ENCODE results near the gene NRXN3. TPM values are rescaled to one million over a fixed set of nuclear protein-coding genes. Genes with fewer than 3 reads are reported as not detected.

The NRXN3 gene
- total and polyA plus RNA-seq, 2 experiments from 2014 or later = 1.0 to 1.8 TPM

GRCh38 chr14:79896009-79896408 is 1725.8 kb downstream of the NRXN3 start:
- H3K27me3 ChIP-seq (ENCODE audit: insufficient read depth) = no peaks in the 10 kb centered on the region
- H3K27ac ChIP-seq (ENCODE audit: low read depth) = no peak overlapping the region
- H3K4me3 ChIP-seq = no peak overlapping the region
- H3K9me2 ChIP-seq (ENCODE audit: insufficient read depth) = no peaks in the 10 kb centered on the region
- Mint-ChIP-seq H3K4me3 (no peak overlapping the region), H3K9me3 (no peaks in the 10 kb centered on the region; the same call in 2 of the 3 replicates), H3K27me3 (ENCODE audit: insufficient read depth, low read depth, poor library complexity) (peaks cover 2% of the 10 kb centered on the region), H3K36me3 (ENCODE audit: low read depth) (no peaks in the 10 kb centered on the region), H3K27ac (no peak overlapping the region; the same call in 1 of the 2 replicates), H3K4me1 (no peaks in the 10 kb centered on the region; the same call in 2 of the 3 replicates)
- no peaks in the 10 kb centered on the region for H4K20me1 ChIP-seq (replicated peaks; ENCODE audit: insufficient read depth)
- H3K4me1 ChIP-seq (ENCODE audit: insufficient read depth) = no peaks in the 10 kb centered on the region
- no peaks in the 10 kb centered on the region for H3K36me3 ChIP-seq (ENCODE audit: insufficient read depth)
- H3K4me2 ChIP-seq = no peak overlapping the region
- H2AFZ ChIP-seq = no peak overlapping the region
- ATAC-seq = no peak
- no peak for DNase-seq (ENCODE audit: low spot score)
- no peaks in the 10 kb centered on the region for H3K79me2 ChIP-seq (replicated peaks; ENCODE audit: insufficient read depth)
- TF ChIP-seq ETS1 (IDR thresholded peaks at IDR 0.05) = no peak
- no peak for TF ChIP-seq NANOG (IDR thresholded peaks at IDR 0.05; ENCODE audit: borderline replicate concordance)
- no peak for TF ChIP-seq ZNF331 (CRISPR knock-in tag; IDR thresholded peaks at IDR 0.05; ENCODE audit: low read depth)
- no peak for TF ChIP-seq ZNF114 (CRISPR knock-in tag; IDR thresholded peaks at IDR 0.05)
- no peak for TF ChIP-seq CTCF (conservative IDR thresholded peaks at IDR 0.05; ENCODE audit: low read depth in 2 of 2)
- TF ChIP-seq REST (IDR thresholded peaks at IDR 0.05; ENCODE audit: unreplicated experiment) = no peak
- no peak for TF ChIP-seq EZH2phosphoT487 (IDR thresholded peaks at IDR 0.05; ENCODE audit: unreplicated experiment)
- no peak for TF ChIP-seq JUNB (IDR thresholded peaks at IDR 0.05; ENCODE audit: unreplicated experiment)
- no peak for TF ChIP-seq EZH2 (IDR thresholded peaks at IDR 0.05; ENCODE audit: low read depth, unreplicated experiment)
- TF ChIP-seq STAT1 (IDR thresholded peaks at IDR 0.05; ENCODE audit: unreplicated experiment) = no peak
- TF ChIP-seq ZNF462 (CRISPR knock-in tag; IDR thresholded peaks at IDR 0.05) = no peak
- TF ChIP-seq POLR2AphosphoS5 (IDR thresholded peaks at IDR 0.05; ENCODE audit: low read depth) = no peak
- no peak for TF ChIP-seq CREB1 (CRISPR knock-in tag; IDR thresholded peaks at IDR 0.05; ENCODE audit: low read depth)
- no peaks in the 10 kb centered on the region for H3F3A ChIP-seq (replicated peaks; ENCODE audit: low read depth)

Data from GM23338 (cell line).